Activated CD4-positive, alpha-beta T cell treated with anti-CD3 and anti-CD28 coated beads, Interleukin-2, amount 10 ng/mL, durations not matched to agents 7 days and 5 days (primary cell): ENCODE measurements around the gene BSG. TPM values are rescaled to one million over a fixed set of nuclear protein-coding genes. Genes with fewer than 3 reads are reported as not detected.
"Not testable (repeated sequence)": the region's sequence is repeated elsewhere in the genome, so short reads cannot be mapped to it uniquely, and the experiment has no call there.

Experiments
- CTCF ChIA-PET: fragments of 350-600 bp; sonication (Branson Sonifier 250); formaldehyde crosslinking; loops from one replicate; lab custom pipeline; 2021; ENCODE audit warnings: antibody characterized with exemption; lab: Charles Lee
- POLR2A ChIA-PET: fragments of 350-600 bp; sonication (Branson Sonifier 250); formaldehyde crosslinking; loops from one replicate; lab custom pipeline; 2021; ENCODE audit warnings: antibody characterized with exemption; lab: Charles Lee
- DNase-seq: peaks from one replicate; pipeline ENCODE4 v3.0.0-alpha.2; 2020
- H3K27ac Mint-ChIP-seq: one replicate; pipeline ENCODE4 v1.8.0; 2021; ENCODE audit warnings: mild to moderate bottlenecking, moderate library complexity, mixed read lengths
- H3K27me3 Mint-ChIP-seq: one replicate; pipeline ENCODE4 v1.8.0; 2021; ENCODE audit warnings: mixed read lengths
- H3K36me3 Mint-ChIP-seq: one replicate; pipeline ENCODE4 v1.8.0; 2021; ENCODE audit warnings: low read depth, mixed read lengths
- H3K4me1 Mint-ChIP-seq: one replicate; pipeline ENCODE4 v1.8.0; 2021; ENCODE audit warnings: mixed read lengths
- H3K4me3 Mint-ChIP-seq: one replicate; pipeline ENCODE4 v1.8.0; 2021; ENCODE audit warnings: mild to moderate bottlenecking, moderate library complexity, mixed read lengths
- H3K9me3 Mint-ChIP-seq: one replicate; pipeline ENCODE4 v1.8.0; 2021; ENCODE audit warnings: mixed read lengths
- total RNA-seq, 2 experiments: library from RNA; stranded (reverse); gene quantifications; one replicate each; pipeline ENCODE4 v1.2.3, GENCODE V29; 2021

Gene BSG
- total RNA-seq, 2 experiments from 2014 or later: 233 TPM

GRCh38 chr19:579111-579841, 6.9 kb downstream of the BSG start:
- ChIA-PET POLR2A (no interaction called here), CTCF (no interaction called here)
- Mint-ChIP-seq H3K27ac (no peak overlapping the region), H3K27me3 (no peaks in the 10 kb centered on the region), H3K36me3 (peaks cover 3% of the 10 kb centered on the region), H3K9me3 (no peaks in the 10 kb centered on the region), H3K4me3 (no peak overlapping the region), H3K4me1 (peaks cover 20% of the 10 kb centered on the region)
- no peak for DNase-seq

DNA sequence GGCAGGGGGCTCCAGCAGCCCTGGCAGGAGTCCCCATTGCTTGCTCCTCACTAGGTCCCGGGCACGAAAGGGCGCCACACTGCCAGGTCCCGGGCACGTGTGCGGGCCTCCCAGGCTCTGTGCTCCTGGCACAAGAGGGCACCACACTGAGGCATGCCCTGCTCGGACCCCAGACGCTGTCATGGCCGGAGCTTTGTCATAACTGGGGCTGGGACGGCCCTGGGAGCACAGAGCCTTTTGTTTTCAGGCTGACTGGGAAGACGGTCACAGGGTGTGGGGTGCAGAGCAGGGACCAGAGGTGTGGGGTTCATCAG, 7.4 kb downstream of the BSG start:
- H3K36me3 Mint-ChIP-seq: peaks cover 3% of the 10 kb centered on the region
- POLR2A ChIA-PET: no interaction called here
- H3K9me3 Mint-ChIP-seq: no peaks in the 10 kb centered on the region

DNA sequence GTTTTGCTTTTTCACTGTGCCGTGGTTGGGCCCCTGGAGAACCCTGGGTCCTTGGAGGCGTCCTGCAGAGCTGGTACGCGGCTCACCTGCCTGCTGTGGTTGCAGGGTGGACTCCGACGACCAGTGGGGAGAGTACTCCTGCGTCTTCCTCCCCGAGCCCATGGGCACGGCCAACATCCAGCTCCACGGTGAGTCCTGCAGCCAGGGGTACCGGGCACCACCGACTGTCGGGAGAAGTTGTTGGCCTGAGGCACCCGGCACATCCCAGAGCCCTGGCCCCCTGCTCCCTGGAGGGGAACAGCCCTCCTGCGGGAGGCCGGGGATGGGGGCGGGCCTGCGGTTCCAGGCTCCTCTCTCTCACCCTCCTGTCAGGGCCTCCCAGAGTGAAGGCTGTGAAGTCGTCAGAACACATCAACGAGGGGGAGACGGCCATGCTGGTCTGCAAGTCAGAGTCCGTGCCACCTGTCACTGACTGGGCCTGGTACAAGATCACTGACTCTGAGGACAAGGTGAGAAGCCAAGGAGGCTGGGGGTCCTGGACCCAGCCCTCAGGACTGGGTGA, 8.0 kb downstream of the BSG start:
- peaks cover 3% of the 10 kb centered on the region for H3K36me3 Mint-ChIP-seq
- H3K27ac Mint-ChIP-seq: no peak overlapping the region
- no peaks in the 10 kb centered on the region for H3K27me3 Mint-ChIP-seq
- peaks cover 13% of the 10 kb centered on the region for H3K4me1 Mint-ChIP-seq
- DNase-seq: no peak
- ChIA-PET POLR2A (no interaction called here), CTCF (no interaction called here)
- no peak overlapping the region for H3K4me3 Mint-ChIP-seq
- H3K9me3 Mint-ChIP-seq: no peaks in the 10 kb centered on the region

More for the DNA sequence above, 7.4 kb downstream of the BSG start:
- H3K4me1 Mint-ChIP-seq: peaks cover 15% of the 10 kb centered on the region
- no peak overlapping the region for H3K4me3 Mint-ChIP-seq
- H3K27ac Mint-ChIP-seq: no peak overlapping the region
- H3K27me3 Mint-ChIP-seq: no peaks in the 10 kb centered on the region
- CTCF ChIA-PET: no interaction called here
- DNase-seq: no peak

GRCh38 chr19:581399-582111, 9.2 kb downstream of the BSG start:
- ChIA-PET CTCF (interaction anchor here (0.5 to 1.2 kb wide), 2 partner anchors 13 to 191 kb away, joined by 3 read pairs; no protein-coding TSS in a partner anchor), POLR2A (no interaction called here)
- H3K4me1 Mint-ChIP-seq: peaks cover 7% of the 10 kb centered on the region
- H3K27ac Mint-ChIP-seq: no peak overlapping the region
- H3K27me3 Mint-ChIP-seq: no peaks in the 10 kb centered on the region
- no peak overlapping the region for H3K4me3 Mint-ChIP-seq
- no peaks in the 10 kb centered on the region for H3K9me3 Mint-ChIP-seq
- peaks cover 3% of the 10 kb centered on the region for H3K36me3 Mint-ChIP-seq
- no peak for DNase-seq

DNA sequence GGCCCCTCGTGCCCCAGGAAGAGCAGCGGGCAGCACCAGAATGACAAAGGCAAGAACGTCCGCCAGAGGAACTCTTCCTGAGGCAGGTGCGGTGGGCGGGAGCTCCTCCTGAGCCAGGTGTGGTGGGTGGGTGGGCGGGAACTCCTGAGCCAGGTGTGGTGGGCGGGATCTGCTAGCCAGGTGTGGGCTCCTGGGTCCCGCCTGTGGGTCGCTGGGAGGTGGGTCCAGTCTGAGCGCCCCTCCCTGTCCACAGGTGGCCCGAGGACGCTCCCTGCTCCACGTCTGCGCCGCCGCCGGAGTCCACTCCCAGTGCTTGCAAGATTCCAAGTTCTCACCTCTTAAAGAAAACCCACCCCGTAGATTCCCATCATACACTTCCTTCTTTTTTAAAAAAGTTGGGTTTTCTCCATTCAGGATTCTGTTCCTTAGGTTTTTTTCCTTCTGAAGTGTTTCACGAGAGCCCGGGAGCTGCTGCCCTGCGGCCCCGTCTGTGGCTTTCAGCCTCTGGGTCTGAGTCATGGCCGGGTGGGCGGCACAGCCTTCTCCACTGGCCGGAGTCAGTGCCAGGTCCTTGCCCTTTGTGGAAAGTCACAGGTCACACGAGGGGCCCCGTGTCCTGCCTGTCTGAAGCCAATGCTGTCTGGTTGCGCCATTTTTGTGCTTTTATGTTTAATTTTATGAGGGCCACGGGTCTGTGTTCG, 10.3 kb downstream of the BSG start:
- ChIA-PET POLR2A (no interaction called here), CTCF (interaction anchor here (1.2 kb wide), 1 partner anchor 12 kb away, joined by 3 read pairs; no protein-coding TSS in a partner anchor)
- H3K4me1 Mint-ChIP-seq: peaks cover 4% of the 10 kb centered on the region
- no peak overlapping the region for H3K27ac Mint-ChIP-seq
- no peaks in the 10 kb centered on the region for H3K9me3 Mint-ChIP-seq
- no peak overlapping the region for H3K4me3 Mint-ChIP-seq
- no peaks in the 10 kb centered on the region for H3K27me3 Mint-ChIP-seq
- no peak for DNase-seq
- H3K36me3 Mint-ChIP-seq: peaks cover 3% of the 10 kb centered on the region

- no peak for DNase-seq
- Mint-ChIP-seq H3K27me3 (peaks cover 4% of the 10 kb centered on the region), H3K36me3 (peaks cover 3% of the 10 kb centered on the region), H3K4me1 (peaks cover 6% of the 10 kb centered on the region), H3K9me3 (no peaks in the 10 kb centered on the region), H3K4me3 (no peak overlapping the region), H3K27ac (no peak overlapping the region)
- POLR2A ChIA-PET: no interaction called here
- CTCF ChIA-PET: interaction anchor here (0.7 to 1.2 kb wide), 3 partner anchors 15 to 73 kb away, joined by 3 to 5 read pairs (median 4); no protein-coding TSS in a partner anchor
These were observed 11.0 kb downstream of the BSG start for GRCh38 chr19:583198-583967.

GRCh38 chr19:583968-584239, 11.5 kb downstream of the BSG start:
- peak overlapping the region; percentile 76 for H3K27ac Mint-ChIP-seq
- ChIA-PET CTCF (interaction anchor here (0.5 to 1.7 kb wide), 9 partner anchors 9 to 74 kb away, joined by 3 to 8 read pairs (median 4); no protein-coding TSS in a partner anchor), POLR2A (no interaction called here)
- H3K27me3 Mint-ChIP-seq: peaks cover 6% of the 10 kb centered on the region
- no peaks in the 10 kb centered on the region for H3K9me3 Mint-ChIP-seq
- peaks cover 3% of the 10 kb centered on the region for H3K36me3 Mint-ChIP-seq
- DNase-seq: no peak
- peaks cover 8% of the 10 kb centered on the region for H3K4me1 Mint-ChIP-seq
- no peak overlapping the region for H3K4me3 Mint-ChIP-seq

GRCh38 chr19:584240-585001, 12.0 kb downstream of the BSG start:
- Mint-ChIP-seq H3K36me3 (peaks cover 3% of the 10 kb centered on the region), H3K9me3 (no peaks in the 10 kb centered on the region), H3K27me3 (peaks cover 8% of the 10 kb centered on the region), H3K4me1 (peaks cover 8% of the 10 kb centered on the region), H3K4me3 (no peak overlapping the region), H3K27ac (no peak overlapping the region)
- DNase-seq: peak; percentile 61
- ChIA-PET POLR2A (no interaction called here), CTCF (interaction anchor here (0.5 to 1.7 kb wide), 14 partner anchors 10 to 84 kb away, joined by 3 to 8 read pairs (median 4); partner anchors contain the start of gene POLRMT)

DNA sequence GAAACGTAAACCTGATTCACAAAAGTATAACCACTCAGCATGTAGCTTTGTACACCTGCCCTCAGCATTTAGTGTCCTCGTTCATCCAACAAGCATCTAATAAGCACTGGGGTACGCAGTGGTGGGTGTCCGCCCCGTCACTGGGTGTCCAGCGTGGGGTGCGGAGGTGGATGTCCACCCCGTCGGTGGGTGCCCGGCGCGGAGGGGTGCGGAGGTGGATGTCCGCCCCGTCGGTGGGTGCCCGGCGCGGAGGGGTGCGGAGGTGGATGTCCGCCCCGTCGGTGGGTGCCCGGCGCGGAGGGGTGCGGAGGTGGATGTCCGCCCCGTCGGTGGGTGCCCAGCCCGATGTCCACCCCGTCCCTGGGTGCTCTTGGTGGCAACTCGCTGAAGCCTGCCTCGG, 12.8 kb downstream of the BSG start:
- DNase-seq, H3K36me3 Mint-ChIP-seq, H3K27ac Mint-ChIP-seq, H3K9me3 Mint-ChIP-seq, H3K27me3 Mint-ChIP-seq, H3K4me3 Mint-ChIP-seq, POLR2A ChIA-PET, H3K4me1 Mint-ChIP-seq: not testable (repeated sequence)
- CTCF ChIA-PET: interaction anchor here (0.5 to 1.7 kb wide), 10 partner anchors 10 to 83 kb away, joined by 3 to 8 read pairs (median 4); partner anchors contain the start of gene POLRMT

- H3K27me3 Mint-ChIP-seq: peaks cover 10% of the 10 kb centered on the region
- peaks cover 3% of the 10 kb centered on the region for H3K36me3 Mint-ChIP-seq
- ChIA-PET CTCF (interaction anchor here (0.6 to 1.7 kb wide), 6 partner anchors 11 to 65 kb away, joined by 3 to 8 read pairs (median 4); partner anchors contain the start of gene POLRMT), POLR2A (no interaction called here)
- no peak overlapping the region for H3K27ac Mint-ChIP-seq
- no peak for DNase-seq
- H3K9me3 Mint-ChIP-seq: no peaks in the 10 kb centered on the region
- H3K4me3 Mint-ChIP-seq: no peak overlapping the region
- H3K4me1 Mint-ChIP-seq: peaks cover 10% of the 10 kb centered on the region
These were observed 13.2 kb downstream of the BSG start for GRCh38 chr19:585551-586110.

DNA sequence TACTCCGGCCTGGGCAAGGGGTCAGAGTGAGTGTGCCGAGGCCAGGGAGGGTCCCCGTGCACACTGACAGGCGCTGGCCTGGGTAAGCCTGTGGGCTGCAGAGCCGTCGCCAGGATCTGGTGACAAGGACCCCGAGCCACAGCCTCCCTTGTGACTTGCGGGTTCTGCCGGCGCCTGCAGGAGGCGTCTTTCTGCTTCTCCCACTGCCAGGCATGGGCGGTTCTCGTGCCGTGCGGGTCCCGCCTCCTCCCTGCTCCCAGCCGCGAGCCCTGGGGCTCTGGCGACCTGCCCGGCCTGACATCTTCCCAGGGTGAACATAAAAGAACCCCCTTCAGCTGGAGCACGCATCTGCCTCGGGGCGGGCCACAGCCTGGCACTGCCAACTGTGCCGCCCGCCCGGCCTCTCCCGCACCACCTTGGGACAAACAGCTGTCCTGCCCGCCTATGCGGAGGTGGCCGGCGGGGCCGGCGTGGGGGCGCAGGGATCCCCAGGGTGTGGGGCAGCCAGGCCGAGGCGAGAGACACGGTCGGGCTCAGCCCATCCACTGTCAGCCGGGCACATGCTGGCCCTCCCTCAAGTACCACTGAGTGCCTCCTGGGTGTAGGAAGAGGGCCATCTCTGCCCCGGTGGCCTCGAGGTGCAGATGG, 15.8 kb downstream of the BSG start:
- Mint-ChIP-seq H3K9me3 (no peaks in the 10 kb centered on the region), H3K4me3 (no peak overlapping the region), H3K4me1 (peaks cover 10% of the 10 kb centered on the region), H3K27me3 (peaks cover 21% of the 10 kb centered on the region), H3K36me3 (no peaks in the 10 kb centered on the region), H3K27ac (no peak overlapping the region)
- peak; percentile 71 for DNase-seq
- ChIA-PET CTCF (no interaction called here), POLR2A (no interaction called here)
